PC-9 (cell line): Measurements from ENCODE around the gene ZNF618.

Experiments
- CTCF ChIP-seq: fragments of 200-600 bp; sonication (generic); conservative IDR thresholded peaks from 2 replicates; pipeline ENCODE4 v1.6.1; 2017; ENCODE audit warnings: mixed run types, antibody characterized with exemption, mild to moderate bottlenecking, moderate library complexity
- EZH2 ChIP-seq: fragments of 200-600 bp; sonication (generic); IDR thresholded peaks from 2 replicates; pipeline ENCODE4 v1.8.0; 2017; ENCODE audit warnings: antibody characterized with exemption, low read depth

DNA sequence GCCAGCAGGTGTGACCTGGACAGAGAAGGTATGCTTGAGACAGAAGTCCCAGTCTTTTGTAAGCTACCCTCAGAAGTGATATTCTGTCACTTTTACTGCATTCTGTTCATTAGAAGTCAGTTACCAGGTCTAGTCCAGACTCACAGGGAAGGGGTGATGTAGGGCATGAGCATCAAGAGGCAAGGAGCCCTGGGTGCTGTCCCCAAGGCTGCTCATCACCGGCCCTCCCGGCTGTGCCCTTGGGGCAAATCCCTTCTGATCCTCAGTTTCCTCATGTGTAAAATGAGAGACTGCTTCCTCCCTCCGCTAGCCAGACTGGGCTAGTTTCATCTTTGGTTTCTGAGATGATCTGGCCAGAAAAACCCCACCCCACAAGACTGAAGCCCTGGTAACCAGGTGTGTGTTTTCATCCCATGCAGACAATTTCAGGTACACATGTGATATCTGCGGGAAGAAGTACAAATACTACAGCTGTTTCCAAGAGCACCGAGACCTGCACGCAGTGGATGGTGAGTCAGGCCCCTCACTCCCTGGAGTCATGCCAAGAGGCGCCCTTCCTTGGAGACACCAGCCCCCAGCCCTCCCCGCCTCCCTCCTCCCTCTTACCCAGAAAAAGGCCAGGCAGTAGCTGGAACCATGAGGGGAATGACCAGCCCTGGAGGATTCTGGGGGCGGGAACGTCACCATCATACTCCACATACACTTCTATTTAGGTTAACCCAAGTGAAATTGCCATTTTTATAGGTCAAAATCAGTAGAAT is 131.0 kb downstream of the ZNF618 start:
- no peak for TF ChIP-seq CTCF
- TF ChIP-seq EZH2, result no peak
